ENCODE data around the gene FAM83E.

FAM83E gene

DNA sequence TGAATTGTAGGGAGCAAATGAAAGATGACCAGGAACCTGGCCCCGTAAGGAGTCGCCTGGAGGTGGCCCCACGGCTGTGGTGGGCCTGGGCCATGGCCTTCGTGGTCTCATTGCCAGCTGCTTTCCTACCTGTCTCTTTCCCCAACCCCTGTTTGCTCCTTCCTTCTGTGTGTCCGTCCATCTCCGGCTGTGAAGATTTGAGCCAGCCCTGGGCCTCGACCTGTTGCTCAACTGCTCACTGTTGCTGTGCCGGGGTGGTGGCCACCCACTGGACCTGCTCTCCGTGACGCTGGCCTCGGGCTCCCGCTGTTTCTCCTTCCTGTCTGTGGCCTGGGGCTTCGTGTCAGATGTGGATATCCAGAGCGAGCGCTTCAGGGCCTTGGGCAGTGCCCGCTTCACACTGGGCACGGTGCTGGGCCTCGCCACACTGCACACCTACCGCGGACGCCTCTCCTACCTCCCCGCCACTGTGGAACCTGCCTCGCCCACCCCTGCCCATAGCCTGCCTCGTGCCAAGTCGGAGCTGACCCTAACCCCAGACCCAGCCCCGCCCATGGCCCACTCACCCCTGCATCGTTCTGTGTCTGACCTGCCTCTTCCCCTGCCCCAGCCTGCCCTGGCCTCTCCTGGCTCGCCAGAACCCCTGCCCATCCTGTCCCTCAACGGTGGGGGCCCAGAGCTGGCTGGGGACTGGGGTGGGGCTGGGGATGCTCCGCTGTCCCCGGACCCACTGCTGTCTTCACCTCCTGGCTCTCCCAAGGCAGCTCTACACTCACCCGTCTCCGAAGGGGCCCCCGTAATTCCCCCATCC is 13.8 kb upstream of the FAM83E start:
- TF ChIP-seq ZNF274 (IDR thresholded peaks at IDR 0.05; ENCODE audit: low read depth, low read length): no peak
- no peak overlapping the region for H3K4me3 ChIP-seq (ENCODE audit: low read length)

DNA sequence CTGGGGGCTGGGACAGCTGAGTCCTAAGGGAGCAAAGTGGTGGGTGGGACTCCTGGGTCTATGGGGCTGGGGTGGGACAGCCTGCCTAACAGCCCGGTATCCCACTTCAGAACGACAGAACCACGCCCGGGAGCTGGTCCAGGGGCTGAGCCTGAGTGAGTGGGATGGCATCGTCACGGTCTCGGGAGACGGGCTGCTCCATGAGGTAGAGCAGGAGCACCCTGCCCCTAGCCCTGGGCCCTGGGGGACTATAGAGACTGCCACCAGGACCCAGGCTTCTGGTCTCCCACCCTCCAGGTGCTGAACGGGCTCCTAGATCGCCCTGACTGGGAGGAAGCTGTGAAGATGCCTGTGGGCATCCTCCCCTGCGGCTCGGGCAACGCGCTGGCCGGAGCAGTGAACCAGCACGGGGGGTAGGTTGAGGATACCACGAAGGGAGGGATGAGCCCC is 13.0 kb upstream of the FAM83E start:
- TF ChIP-seq ZNF274 (IDR thresholded peaks at IDR 0.05; ENCODE audit: low read depth, low read length): no peak
- no peak overlapping the region for H3K4me3 ChIP-seq (ENCODE audit: low read length)

DNA sequence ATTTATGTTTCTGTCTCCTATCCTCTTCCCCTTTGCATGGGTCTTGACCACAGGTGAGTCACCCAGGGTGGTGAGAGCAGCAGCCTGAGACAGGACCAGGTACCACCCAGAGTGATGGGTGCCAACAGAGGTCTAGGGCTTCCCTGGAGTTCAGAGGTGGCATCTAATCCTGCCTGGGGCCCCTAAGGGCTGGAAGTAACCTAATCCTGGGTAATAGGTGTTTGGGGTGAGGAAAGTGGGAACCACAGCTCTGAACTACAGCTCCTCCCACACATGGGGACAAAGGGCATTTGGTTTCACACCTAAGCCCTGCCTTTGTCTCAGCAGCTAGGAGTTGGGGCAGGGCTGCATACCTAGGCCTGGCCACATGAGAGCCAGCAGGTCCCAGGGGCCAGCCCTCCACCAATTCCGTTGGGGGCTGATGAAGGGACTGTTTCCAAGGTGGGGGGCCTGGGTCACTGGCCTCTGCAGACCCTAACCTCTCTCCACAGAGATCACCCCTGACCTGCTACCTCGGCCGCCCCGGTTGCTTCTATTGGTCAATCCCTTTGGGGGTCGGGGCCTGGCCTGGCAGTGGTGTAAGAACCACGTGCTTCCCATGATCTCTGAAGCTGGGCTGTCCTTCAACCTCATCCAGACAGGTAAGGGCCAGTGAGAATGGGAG is 12.5 kb upstream of the FAM83E start:
- H3K4me3 ChIP-seq (ENCODE audit: low read length): no peak overlapping the region
- no peak for TF ChIP-seq ZNF274 (IDR thresholded peaks at IDR 0.05; ENCODE audit: low read depth, low read length)

DNA sequence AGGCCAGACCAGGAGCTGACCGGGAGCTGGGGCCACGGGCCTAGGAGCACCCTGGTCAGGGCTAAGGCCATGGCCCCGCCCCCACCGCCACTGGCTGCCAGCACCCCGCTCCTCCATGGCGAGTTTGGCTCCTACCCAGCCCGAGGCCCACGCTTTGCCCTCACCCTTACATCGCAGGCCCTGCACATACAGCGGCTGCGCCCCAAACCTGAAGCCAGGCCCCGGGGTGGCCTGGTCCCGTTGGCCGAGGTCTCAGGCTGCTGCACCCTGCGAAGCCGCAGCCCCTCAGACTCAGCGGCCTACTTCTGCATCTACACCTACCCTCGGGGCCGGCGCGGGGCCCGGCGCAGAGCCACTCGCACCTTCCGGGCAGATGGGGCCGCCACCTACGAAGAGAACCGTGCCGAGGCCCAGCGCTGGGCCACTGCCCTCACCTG is 11.0 kb upstream of the FAM83E start:
- TF ChIP-seq ZNF274 (IDR thresholded peaks at IDR 0.05; ENCODE audit: low read depth, low read length): no peak

DNA sequence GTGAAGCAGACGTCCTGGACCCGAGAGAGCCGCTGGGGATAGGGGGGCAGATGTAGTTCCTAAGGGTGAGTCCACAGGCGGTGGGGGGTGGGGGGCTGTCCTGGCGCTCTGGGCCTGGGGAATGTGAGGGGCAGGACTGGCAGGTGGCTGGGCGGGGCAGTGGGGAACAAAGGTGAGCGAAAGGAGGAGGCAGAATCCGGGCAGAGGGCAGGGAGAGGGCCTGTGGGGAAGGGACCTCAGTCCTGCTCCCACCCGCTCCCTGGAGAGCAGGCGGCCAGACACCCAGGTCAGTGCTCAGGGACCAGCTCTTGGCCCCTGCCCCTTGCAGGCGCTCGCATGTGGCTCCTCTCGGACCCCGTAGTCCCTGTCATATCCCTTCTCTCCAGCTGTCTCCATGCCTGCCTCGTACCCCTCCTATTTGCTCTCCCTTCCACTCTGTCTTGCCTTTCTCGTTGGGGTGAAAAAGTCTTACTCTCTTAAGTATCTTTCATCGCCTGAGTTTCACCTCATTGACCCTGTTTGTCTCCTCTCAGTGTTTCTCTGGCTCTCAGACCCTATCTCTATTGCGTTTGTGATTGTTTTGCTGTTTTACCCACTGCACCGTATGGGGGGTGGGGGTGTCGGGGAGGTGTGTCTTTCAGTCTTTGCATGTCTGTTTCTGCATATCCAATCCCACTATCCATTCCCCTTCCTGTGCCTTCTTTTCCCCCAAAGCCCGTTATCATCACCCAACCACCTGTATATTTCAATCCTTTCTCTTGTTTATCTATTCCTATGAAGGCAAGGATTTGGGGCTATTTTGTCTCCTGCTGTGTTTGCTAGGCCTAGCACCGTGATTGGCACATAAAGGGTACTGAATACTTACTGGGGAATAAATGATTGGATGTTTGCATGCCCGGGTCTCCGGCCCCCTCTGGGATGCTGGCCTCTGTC is 10.2 kb upstream of the FAM83E start:
- peak overlapping the region; percentile 49; the same call in 1 of the 2 replicates for H3K4me3 ChIP-seq (ENCODE audit: low read length)

More for the DNA sequence above, 11.0 kb upstream of the FAM83E start:
- no peak overlapping the region for H3K4me3 ChIP-seq (ENCODE audit: low read length)

DNA sequence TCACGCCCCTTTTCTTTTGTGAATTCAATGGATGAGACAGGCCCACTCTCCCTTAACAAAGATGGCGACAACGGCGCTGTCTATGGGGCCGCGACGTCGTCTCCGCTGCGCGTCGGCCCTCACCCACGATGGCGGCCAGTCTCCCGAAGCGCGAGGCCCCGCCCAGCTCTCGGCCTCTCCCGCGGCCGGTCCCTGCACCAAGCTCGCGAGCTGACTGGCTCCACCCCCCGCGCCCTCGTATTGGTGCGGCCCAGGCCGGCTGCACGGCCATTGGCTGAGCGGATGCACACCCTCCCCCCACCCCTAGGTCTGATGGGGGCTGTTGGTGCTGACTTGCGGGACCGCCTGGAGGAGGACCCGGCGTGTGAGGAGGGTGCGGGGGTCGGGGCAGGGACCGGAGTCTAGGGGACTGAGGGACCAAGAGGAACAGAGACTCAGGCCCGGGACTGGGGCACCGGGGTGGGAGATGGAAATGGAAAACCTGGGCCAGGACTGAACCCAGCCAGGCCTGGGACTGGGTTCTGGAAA is 9.3 kb upstream of the FAM83E start:
- TF ChIP-seq ZNF274 (IDR thresholded peaks at IDR 0.05; ENCODE audit: low read depth, low read length): no peak
- H3K4me3 ChIP-seq (ENCODE audit: low read length): peak overlapping the region; percentile 60; the same call in 1 of the 2 replicates

More for the DNA sequence above, 10.2 kb upstream of the FAM83E start:
- no peak for TF ChIP-seq ZNF274 (IDR thresholded peaks at IDR 0.05; ENCODE audit: low read depth, low read length)

DNA sequence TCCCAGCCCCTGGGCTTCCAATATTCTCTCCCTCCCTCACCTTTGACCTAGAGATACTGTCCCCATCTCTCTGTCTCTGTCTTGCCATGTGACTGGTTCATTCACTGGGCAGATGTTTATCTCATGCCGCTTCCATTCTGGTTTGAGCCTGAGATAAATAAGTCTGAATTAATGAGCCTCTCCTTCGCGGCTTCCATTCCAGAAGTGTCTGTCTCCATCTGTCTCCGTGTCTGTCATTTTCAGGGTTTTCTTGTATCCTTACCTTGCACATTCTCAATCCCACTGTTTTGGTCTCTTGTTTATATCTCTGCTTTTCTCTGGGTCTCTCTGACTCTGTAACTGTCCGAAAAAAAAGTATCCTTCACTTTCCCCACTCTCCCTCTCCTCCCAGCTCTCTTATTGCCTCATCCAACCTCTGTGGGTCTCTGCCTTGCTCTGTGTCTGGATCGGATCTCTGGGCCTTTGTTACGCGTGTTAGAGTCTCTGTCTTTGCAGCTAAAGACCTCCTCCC is 8.7 kb upstream of the FAM83E start:
- TF ChIP-seq ZNF274 (IDR thresholded peaks at IDR 0.05; ENCODE audit: low read depth, low read length): no peak
- peak overlapping the region; percentile 60; the same call in 1 of the 2 replicates for H3K4me3 ChIP-seq (ENCODE audit: low read length)

DNA sequence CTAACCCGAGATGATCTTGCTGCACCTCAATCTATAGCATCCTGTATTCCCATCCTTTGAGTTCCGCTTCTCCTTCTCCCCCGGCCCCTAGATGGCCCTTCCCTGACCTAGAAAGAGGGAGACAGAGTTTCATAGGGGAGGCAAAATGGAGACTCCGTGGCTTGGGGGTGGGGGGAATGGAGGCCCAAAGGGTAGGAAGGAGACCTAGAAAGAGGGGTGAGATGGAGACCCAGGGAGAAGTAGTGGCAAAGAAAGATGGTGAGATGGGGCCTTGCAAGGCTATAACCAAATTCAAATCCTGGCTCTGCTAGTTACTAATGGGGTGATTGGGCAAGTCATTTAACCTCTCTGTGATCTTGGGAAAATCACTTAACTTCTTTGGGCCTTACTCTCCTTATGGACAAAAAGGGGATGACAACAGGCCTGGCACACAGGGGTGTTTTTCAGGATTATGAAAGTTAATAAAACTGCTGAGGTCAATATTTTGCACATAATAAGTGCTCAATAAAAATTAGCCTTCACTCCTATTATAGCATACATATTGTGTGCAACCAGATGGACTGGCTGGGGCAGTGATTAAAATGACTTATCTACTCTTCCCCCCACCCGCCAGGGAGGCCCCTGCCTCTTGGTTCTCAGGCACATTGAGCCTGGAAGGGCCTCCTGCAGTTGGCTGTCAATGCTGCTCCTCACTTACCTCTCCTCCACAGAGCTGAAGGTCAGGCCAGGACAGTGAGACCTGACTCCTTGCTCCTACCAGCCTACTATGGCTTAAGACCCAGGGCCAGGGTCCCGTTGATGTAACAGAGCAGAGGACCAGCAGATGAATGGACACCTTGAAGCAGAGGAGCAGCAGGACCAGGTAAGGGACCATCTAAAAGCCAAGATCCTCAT is 5.1 kb upstream of the FAM83E start:
- peak overlapping the region; percentile 73 for H3K4me3 ChIP-seq (ENCODE audit: low read length)
- TF ChIP-seq ZNF274 (IDR thresholded peaks at IDR 0.05; ENCODE audit: low read depth, low read length): no peak

DNA sequence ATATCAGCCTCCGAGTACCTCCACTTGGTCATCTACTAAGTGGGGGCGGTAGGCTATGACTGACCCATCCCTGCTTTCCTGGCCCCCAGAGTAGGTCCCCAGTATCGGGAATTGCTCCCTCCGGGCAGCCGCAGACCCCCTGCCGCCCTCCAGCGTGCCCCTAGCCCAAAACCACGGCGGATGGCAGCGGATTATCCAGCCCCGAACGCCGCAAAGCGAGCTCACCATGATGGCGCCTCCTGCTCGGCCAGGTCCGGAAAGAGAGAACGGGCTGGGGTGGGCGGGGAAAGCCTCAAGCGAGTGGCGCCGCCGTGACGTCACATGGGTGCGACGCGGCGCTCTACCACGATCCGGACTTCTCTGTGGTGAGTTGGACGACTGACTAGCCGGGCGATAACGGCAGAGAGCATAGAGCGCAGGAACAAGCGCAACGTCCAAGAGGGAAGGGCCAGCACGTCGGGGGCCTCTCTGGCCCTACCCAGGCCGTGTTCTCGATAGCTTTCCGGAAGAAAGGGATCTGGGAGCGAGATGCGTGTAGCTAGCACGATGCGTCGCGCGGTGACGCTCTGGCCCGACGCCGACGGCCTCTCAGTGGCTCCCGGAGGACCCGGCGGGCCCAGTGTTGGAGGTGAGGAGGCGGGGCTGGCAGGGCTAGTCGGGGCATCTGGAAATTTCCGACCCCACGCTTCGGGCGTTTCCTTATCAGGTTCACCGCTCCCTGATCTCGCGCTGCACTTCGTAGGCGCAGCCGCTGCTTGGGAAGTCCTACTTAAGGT is 4.2 kb upstream of the FAM83E start, which contains the start of the genes RPL18 and SPHK2:
RPL18 (minus strand) TSS at position 263 of the 776 bp plus-strand sequence; CDS start at position 228, 35 bp downstream.
SPHK2 (plus strand) TSS at position 591 of the 776 bp plus-strand sequence. CDS start 1,009 bp downstream, outside the sequence.
- H3K4me3 ChIP-seq (ENCODE audit: low read length): peak within 1 kb of the TSS; percentile 97
- no peak for TF ChIP-seq ZNF274 (IDR thresholded peaks at IDR 0.05; ENCODE audit: low read depth, low read length)

DNA sequence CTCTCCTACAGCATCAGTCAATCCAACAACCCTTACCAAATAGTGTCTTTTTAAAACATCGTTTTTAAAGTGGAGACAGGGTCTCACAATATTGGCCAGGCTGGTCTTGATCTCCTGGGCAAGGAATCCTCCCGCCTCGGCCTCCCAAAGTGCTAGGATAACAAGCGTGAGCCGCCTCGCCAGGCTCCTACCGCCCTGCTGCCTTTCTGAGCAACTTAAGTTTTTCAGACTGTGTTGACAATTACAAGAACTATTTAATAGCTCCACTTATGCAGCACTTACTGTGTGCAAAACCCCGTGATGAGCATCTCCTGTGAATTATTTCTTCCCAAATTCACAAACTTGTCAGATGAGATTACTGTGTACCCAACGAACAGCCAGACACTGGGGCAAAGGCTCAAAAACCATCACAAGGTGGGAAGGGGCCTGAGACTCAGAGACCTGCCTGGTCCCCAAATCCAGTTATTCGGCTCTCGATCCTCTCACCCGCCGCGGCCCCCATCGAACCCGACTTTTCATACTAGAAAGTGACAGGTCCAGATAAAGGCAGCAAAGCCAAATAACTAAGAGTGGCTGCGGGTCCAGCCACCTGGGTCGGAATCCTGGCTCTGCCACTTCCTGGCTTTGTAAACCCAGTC is 3.5 kb upstream of the FAM83E start:
- TF ChIP-seq ZNF274 (IDR thresholded peaks at IDR 0.05; ENCODE audit: low read depth, low read length): no peak
- H3K4me3 ChIP-seq (ENCODE audit: low read length): peak overlapping the region; percentile 97
